Measurements from ENCODE around the gene SIGLEC5. TPM values are rescaled to one million over a fixed set of nuclear protein-coding genes. Genes with fewer than 3 reads are reported as not detected.

The SIGLEC5 gene
- total and polyA plus RNA-seq, 2 of the 13 experiments (the other 11 are each of a cell fraction or from before 2014, with no cell fraction given) = not detected

DNA sequence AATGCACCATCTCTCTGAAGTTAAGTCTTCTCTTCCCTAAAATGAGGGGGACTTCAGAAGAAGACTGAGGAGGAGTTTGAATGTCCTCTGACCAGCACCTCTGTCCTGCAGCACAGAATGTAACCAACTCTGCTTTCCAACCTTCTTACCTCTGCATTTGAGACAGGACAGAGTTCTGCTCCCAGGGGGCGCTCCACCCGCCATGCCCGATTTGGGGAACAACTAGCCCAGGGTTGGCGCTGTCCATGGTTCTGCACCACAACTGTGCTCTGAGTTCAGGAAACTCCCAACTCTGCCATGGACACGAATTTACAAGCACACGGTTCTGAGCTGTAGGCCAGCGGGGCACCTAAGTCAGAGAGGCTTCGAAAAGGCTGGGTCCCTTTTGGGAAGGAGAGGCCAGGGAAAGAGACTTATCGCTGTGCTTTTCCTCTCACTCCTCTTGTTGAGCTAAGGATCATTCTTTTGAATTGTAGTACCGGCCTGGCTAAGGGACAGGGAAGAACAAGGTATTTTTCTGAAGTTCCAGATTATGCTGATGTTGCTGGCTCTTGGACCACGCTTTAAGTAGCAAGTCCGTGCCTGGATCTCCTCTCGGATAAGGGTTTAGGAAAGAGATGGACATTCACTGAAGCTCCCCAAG is 22.2 kb downstream of the SIGLEC5 start (continued):
- TF ChIP-seq, protein P1, sequence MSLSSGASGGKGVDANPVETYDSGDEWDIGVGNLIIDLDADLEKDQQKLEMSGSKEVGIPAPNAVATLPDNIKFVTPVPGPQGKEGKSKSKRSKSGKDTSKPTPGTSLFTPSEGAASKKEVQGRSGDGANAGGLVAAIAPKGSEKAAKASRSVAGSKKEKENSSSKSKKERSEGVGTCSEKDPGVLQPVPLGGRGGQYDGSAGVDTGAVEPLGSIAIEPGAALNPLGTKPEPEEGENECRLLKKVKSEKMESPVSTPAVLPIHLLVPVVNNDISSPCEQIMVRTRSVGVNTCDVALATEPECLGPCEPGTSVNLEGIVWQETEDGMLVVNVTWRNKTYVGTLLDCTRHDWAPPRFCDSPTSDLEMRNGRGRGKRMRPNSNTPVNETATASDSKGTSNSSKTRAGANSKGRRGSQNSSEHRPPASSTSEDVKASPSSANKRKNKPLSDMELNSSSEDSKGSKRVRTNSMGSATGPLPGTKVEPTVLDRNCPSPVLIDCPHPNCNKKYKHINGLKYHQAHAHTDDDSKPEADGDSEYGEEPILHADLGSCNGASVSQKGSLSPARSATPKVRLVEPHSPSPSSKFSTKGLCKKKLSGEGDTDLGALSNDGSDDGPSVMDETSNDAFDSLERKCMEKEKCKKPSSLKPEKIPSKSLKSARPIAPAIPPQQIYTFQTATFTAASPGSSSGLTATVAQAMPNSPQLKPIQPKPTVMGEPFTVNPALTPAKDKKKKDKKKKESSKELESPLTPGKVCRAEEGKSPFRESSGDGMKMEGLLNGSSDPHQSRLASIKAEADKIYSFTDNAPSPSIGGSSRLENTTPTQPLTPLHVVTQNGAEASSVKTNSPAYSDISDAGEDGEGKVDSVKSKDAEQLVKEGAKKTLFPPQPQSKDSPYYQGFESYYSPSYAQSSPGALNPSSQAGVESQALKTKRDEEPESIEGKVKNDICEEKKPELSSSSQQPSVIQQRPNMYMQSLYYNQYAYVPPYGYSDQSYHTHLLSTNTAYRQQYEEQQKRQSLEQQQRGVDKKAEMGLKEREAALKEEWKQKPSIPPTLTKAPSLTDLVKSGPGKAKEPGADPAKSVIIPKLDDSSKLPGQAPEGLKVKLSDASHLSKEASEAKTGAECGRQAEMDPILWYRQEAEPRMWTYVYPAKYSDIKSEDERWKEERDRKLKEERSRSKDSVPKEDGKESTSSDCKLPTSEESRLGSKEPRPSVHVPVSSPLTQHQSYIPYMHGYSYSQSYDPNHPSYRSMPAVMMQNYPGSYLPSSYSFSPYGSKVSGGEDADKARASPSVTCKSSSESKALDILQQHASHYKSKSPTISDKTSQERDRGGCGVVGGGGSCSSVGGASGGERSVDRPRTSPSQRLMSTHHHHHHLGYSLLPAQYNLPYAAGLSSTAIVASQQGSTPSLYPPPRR (CRISPR knock-in tag; IDR thresholded peaks at IDR 0.05; ENCODE audit: borderline replicate concordance) = no peak
- TF ChIP-seq, protein P2, sequence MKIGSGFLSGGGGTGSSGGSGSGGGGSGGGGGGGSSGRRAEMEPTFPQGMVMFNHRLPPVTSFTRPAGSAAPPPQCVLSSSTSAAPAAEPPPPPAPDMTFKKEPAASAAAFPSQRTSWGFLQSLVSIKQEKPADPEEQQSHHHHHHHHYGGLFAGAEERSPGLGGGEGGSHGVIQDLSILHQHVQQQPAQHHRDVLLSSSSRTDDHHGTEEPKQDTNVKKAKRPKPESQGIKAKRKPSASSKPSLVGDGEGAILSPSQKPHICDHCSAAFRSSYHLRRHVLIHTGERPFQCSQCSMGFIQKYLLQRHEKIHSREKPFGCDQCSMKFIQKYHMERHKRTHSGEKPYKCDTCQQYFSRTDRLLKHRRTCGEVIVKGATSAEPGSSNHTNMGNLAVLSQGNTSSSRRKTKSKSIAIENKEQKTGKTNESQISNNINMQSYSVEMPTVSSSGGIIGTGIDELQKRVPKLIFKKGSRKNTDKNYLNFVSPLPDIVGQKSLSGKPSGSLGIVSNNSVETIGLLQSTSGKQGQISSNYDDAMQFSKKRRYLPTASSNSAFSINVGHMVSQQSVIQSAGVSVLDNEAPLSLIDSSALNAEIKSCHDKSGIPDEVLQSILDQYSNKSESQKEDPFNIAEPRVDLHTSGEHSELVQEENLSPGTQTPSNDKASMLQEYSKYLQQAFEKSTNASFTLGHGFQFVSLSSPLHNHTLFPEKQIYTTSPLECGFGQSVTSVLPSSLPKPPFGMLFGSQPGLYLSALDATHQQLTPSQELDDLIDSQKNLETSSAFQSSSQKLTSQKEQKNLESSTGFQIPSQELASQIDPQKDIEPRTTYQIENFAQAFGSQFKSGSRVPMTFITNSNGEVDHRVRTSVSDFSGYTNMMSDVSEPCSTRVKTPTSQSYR (CRISPR knock-in tag; IDR thresholded peaks at IDR 0.05; ENCODE audit: borderline replicate concordance) = peak; percentile 66; the same call in 1 of the 2 replicates
- TF ChIP-seq GPN1 (CRISPR knock-in tag; IDR thresholded peaks at IDR 0.05; ENCODE audit: borderline replicate concordance) (peak; percentile 94), POLR2AphosphoS5 (IDR thresholded peaks at IDR 0.05; ENCODE audit: low read depth, low read length) (no peak), ZFP41 (CRISPR knock-in tag; IDR thresholded peaks at IDR 0.05; ENCODE audit: borderline replicate concordance) (no peak), TBX3 (IDR thresholded peaks at IDR 0.05; ENCODE audit: borderline replicate concordance) (no peak), ZNF552 (CRISPR knock-in tag; IDR thresholded peaks at IDR 0.05; ENCODE audit: borderline replicate concordance) (peak; percentile 72; the same call in 1 of the 2 replicates), DNMT1 (CRISPR knock-in tag; IDR thresholded peaks at IDR 0.05) (no peak), KAT7 (CRISPR knock-in tag; IDR thresholded peaks at IDR 0.05; ENCODE audit: borderline replicate concordance) (no peak), HDAC2 (CRISPR knock-in tag; IDR thresholded peaks at IDR 0.05) (peak; percentile 95), ESRRA (CRISPR knock-in tag; IDR thresholded peaks at IDR 0.05; ENCODE audit: low read depth) (0 out of 2 replicates have a peak, but pooled peaks have one; percentile 36), ZC3H4 (CRISPR knock-in tag; IDR thresholded peaks at IDR 0.05; ENCODE audit: borderline replicate concordance) (0 out of 2 replicates have a peak, but pooled peaks have one; percentile 49), ZNF672 (CRISPR knock-in tag; IDR thresholded peaks at IDR 0.05) (0 out of 2 replicates have a peak, but pooled peaks have one; percentile 70), ZNF547 (CRISPR knock-in tag; IDR thresholded peaks at IDR 0.05) (peak; percentile 81; the same call in 1 of the 2 replicates), ZNF432 (CRISPR knock-in tag; IDR thresholded peaks at IDR 0.05; ENCODE audit: borderline replicate concordance) (no peak), ZBTB38 (CRISPR knock-in tag; IDR thresholded peaks at IDR 0.05) (no peak), SMARCE1 (IDR thresholded peaks at IDR 0.05; ENCODE audit: borderline replicate concordance) (no peak), PHF20 (CRISPR knock-in tag; IDR thresholded peaks at IDR 0.05) (no peak)
- TF ChIP-seq, protein P3, sequence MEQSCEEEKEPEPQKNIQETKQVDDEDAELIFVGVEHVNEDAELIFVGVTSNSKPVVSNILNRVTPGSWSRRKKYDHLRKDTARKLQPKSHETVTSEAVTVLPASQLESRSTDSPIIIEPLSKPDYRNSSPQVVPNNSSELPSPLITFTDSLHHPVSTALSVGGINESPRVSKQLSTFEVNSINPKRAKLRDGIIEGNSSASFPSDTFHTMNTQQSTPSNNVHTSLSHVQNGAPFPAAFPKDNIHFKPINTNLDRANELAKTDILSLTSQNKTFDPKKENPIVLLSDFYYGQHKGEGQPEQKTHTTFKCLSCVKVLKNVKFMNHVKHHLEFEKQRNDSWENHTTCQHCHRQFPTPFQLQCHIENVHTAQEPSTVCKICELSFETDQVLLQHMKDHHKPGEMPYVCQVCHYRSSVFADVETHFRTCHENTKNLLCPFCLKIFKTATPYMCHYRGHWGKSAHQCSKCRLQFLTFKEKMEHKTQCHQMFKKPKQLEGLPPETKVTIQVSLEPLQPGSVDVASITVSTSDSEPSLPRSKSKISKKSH (CRISPR knock-in tag; IDR thresholded peaks at IDR 0.05; ENCODE audit: borderline replicate concordance) = peak; percentile 82; the same call in 1 of the 2 replicates
- TF ChIP-seq, protein P4, sequence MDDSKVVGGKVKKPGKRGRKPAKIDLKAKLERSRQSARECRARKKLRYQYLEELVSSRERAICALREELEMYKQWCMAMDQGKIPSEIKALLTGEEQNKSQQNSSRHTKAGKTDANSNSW (CRISPR knock-in tag; IDR thresholded peaks at IDR 0.05; ENCODE audit: borderline replicate concordance) = 0 out of 2 replicates have a peak, but pooled peaks have one; percentile 84
